OCI-LY7 (cell line): Measurements from ENCODE around the gene CHRD. TPM values are rescaled to one million over a fixed set of nuclear protein-coding genes. Genes with fewer than 3 reads are reported as not detected.

Source experiments
- BruUV-seq: library from RNA; stranded (reverse); fragments of 400-500 nt; replicated peaks from 2 replicates; lab custom pipeline; 2021; lab: Mats Ljungman, UMichigan
- CTCF ChIA-PET: fragments of 300-600 bp; sonication (Branson Sonifier 250); formaldehyde crosslinking; loops from one replicate; lab custom pipeline; 2022; ENCODE audit warnings: antibody characterized with exemption; ENCODE audit not compliant: unreplicated experiment; lab: Charles Lee
- POLR2A ChIA-PET: fragments of 300-600 bp; sonication (Branson Sonifier 250); formaldehyde crosslinking; loops from one replicate; lab custom pipeline; 2022; ENCODE audit warnings: antibody characterized with exemption; lab: Charles Lee
- DNase-seq: peaks from one replicate; pipeline ENCODE4 v3.0.0-alpha.2; 2015; ENCODE audit warnings: low spot score
- H2AFZ ChIP-seq: fragments of 200-600 bp; sonication (generic), shearing (Covaris generic); 2 replicates; pipeline ENCODE4 v1.6.1; 2014; ENCODE audit warnings: mild to moderate bottlenecking, antibody characterized with exemption, low read length, moderate library complexity
- H3K27ac ChIP-seq: fragments of 200-600 bp; sonication (generic); 2 replicates; pipeline ENCODE4 v1.5.1; 2014; ENCODE audit warnings: mixed run types, low read depth, mild to moderate bottlenecking, moderate library complexity, low read length, inconsistent platforms; ENCODE audit not compliant: poor library complexity, severe bottlenecking
- H3K36me3 ChIP-seq: fragments of 200-600 bp; sonication (generic); 2 replicates; pipeline ENCODE4 v1.6.1; 2014; ENCODE audit warnings: mild to moderate bottlenecking, antibody characterized with exemption, low read length, moderate library complexity, mixed read lengths; ENCODE audit not compliant: insufficient read depth
- H3K4me1 ChIP-seq: fragments of 200-600 bp; sonication (generic); 2 replicates; pipeline ENCODE4 v1.5.1; 2014; ENCODE audit warnings: mild to moderate bottlenecking, low read length; ENCODE audit not compliant: insufficient read depth, poor library complexity, severe bottlenecking
- H3K4me2 ChIP-seq: fragments of 200-600 bp; sonication (generic); 2 replicates; pipeline ENCODE4 v1.6.1; 2014; ENCODE audit warnings: mild to moderate bottlenecking, low read length
- H3K4me3 ChIP-seq: fragments of 200-600 bp; sonication (generic); 2 replicates; pipeline ENCODE4 v1.5.1; 2014; ENCODE audit warnings: mild to moderate bottlenecking, low read depth, low read length; ENCODE audit not compliant: poor library complexity, severe bottlenecking
- H3K79me2 ChIP-seq: fragments of 200-600 bp; sonication (generic); 2 replicates; pipeline ENCODE4 v1.6.1; 2016; ENCODE audit warnings: low read depth, mild to moderate bottlenecking, low read length, moderate library complexity, mixed read lengths; ENCODE audit not compliant: insufficient read depth
- H3K9me2 ChIP-seq: fragments of 200-600 bp; sonication (generic); 2 replicates; pipeline ENCODE4 v1.6.1; 2016; ENCODE audit warnings: mild to moderate bottlenecking, low read length, mixed read lengths; ENCODE audit not compliant: insufficient read depth
- H3K9me3 ChIP-seq: fragments of 200-600 bp; sonication (generic); 2 replicates; pipeline ENCODE4 v1.6.1; 2014; ENCODE audit warnings: mild to moderate bottlenecking, mixed run types, low read length, mixed read lengths
- H4K20me1 ChIP-seq: fragments of 200-600 bp; sonication (generic); 2 replicates; pipeline ENCODE4 v1.6.1; 2014; ENCODE audit warnings: mild to moderate bottlenecking, antibody characterized with exemption, low read length, moderate library complexity, mixed read lengths; ENCODE audit not compliant: insufficient read depth
- CTCF ChIP-seq: fragments of 200-600 bp; sonication (generic); conservative IDR thresholded peaks from 2 replicates; pipeline ENCODE4 v1.5.1; 2014; ENCODE audit warnings: mild to moderate bottlenecking, antibody characterized with exemption, low read length, moderate library complexity, mixed read lengths
- EZH2phosphoT487 ChIP-seq: fragments of 200-600 bp; sonication (generic); IDR thresholded peaks from 2 replicates; pipeline ENCODE4 v1.6.1; 2018; ENCODE audit warnings: low read depth, borderline replicate concordance, mild to moderate bottlenecking, mixed run types, antibody characterized with exemption, low read length, moderate library complexity, mixed read lengths
- intact Hi-C: fragments of 100-400 bp; cut with micrococcal nuclease; formaldehyde crosslinking; loops from one replicate; pipeline ENCODE4 v1.10.0; 2022; ENCODE audit not compliant: unreplicated experiment
- total RNA-seq, 2 experiments: library from RNA; depleted of rRNA in 1 of 2; stranded (reverse); fragments of >200 nt in 1 of 2; shearing (Covaris generic) in 1 of 2; gene quantifications; 2 replicates each; pipeline ENCODE4 v1.2.3, GENCODE V29; 2014 to 2022

CHRD gene
- total RNA-seq, 2 experiments from 2014 or later: 0.16 TPM; not detected in 1

- CTCF ChIA-PET: no interaction called here
- Histone ChIP-seq H3K79me2 (no peaks in the 10 kb centered on the region), H3K4me1 (no peaks in the 10 kb centered on the region), H3K9me2 (no peaks in the 10 kb centered on the region), H3K27ac (no peak overlapping the region), H2AFZ (no peak overlapping the region), H3K36me3 (no peaks in the 10 kb centered on the region), H3K4me3 (no peak overlapping the region), H3K4me2 (no peak overlapping the region), H3K9me3 (no peaks in the 10 kb centered on the region), H4K20me1 (no peaks in the 10 kb centered on the region)
- POLR2A ChIA-PET: no interaction called here
- DNase-seq: no peak
- intact Hi-C loops: loop anchor here (10.0 kb wide), 1 partner anchor 385 kb away; no protein-coding TSS in a partner anchor
- BruUV-seq: no TSS peak
- TF ChIP-seq EZH2phosphoT487: no peak
- TF ChIP-seq CTCF: no peak
Measured at GRCh38 chr3:184389935-184390528, 10.2 kb downstream of the CHRD start.

- BruUV-seq: no TSS peak
- POLR2A ChIA-PET: interaction anchor here (0.5 kb wide), 2 partner anchors 25 to 241 kb away, joined by 3 to 4 read pairs; no protein-coding TSS in a partner anchor
- TF ChIP-seq EZH2phosphoT487 (no peak), CTCF (no peak)
- no peaks in the 10 kb centered on the region for H3K79me2 ChIP-seq
- H3K4me2 ChIP-seq: no peak overlapping the region
- H2AFZ ChIP-seq: no peak overlapping the region
- no peaks in the 10 kb centered on the region for H3K4me1 ChIP-seq
- no peak for DNase-seq
- no peaks in the 10 kb centered on the region for H3K9me2 ChIP-seq
- CTCF ChIA-PET: no interaction called here
- no peaks in the 10 kb centered on the region for H4K20me1 ChIP-seq
- H3K27ac ChIP-seq: no peak overlapping the region
- H3K4me3 ChIP-seq: no peak overlapping the region
- H3K36me3 ChIP-seq: no peaks in the 10 kb centered on the region
- intact Hi-C loops: loop anchor here (10.0 kb wide), 1 partner anchor 384 kb away; no protein-coding TSS in a partner anchor
- no peaks in the 10 kb centered on the region for H3K9me3 ChIP-seq
Measured at GRCh38 chr3:184391266-184391665, 11.4 kb downstream of the CHRD start.

- Histone ChIP-seq H3K4me3 (no peak overlapping the region), H2AFZ (no peak overlapping the region), H3K79me2 (no peaks in the 10 kb centered on the region), H4K20me1 (no peaks in the 10 kb centered on the region), H3K9me3 (no peaks in the 10 kb centered on the region), H3K27ac (no peak overlapping the region), H3K9me2 (no peaks in the 10 kb centered on the region), H3K36me3 (no peaks in the 10 kb centered on the region), H3K4me1 (no peaks in the 10 kb centered on the region), H3K4me2 (no peak overlapping the region)
- BruUV-seq: no TSS peak
- intact Hi-C loops: loop anchor here (10.0 kb wide), 1 partner anchor 380 kb away; no protein-coding TSS in a partner anchor
- ChIA-PET POLR2A (interaction anchor here (0.7 kb wide), 1 partner anchor 79 kb away, joined by 3 read pairs; no protein-coding TSS in a partner anchor), CTCF (no interaction called here)
- TF ChIP-seq EZH2phosphoT487 (no peak), CTCF (no peak)
- DNase-seq: no peak
Measured at GRCh38 chr3:184395320-184395660, 15.4 kb downstream of the CHRD start.
